GM12891 (cell line): ENCODE data around the gene BHLHE40.

ENCODE experiments used
- DNase-seq: peaks from one replicate; pipeline ENCODE4 v3.0.0; 2011; ENCODE audit warnings: low spot score; ENCODE audit not compliant: insufficient read length
- FAIRE-seq: peaks from 2 replicates; lab custom pipeline; 2011; peaks lifted over from hg19 to GRCh38; lab: Jason Lieb, UNC
- PAX5 ChIP-seq: IDR thresholded peaks from 2 replicates; pipeline ENCODE4 v1.6.1; 2011; ENCODE audit warnings: low read length, moderate library complexity, mild to moderate bottlenecking; ENCODE audit not compliant: insufficient read depth, severe bottlenecking
- POLR2A ChIP-seq: IDR thresholded peaks from 2 replicates; pipeline ENCODE4 v1.6.1; 2011; ENCODE audit warnings: low read depth, low read length, control low read depth
- POLR2AphosphoS5 ChIP-seq: IDR thresholded peaks from 2 replicates; pipeline ENCODE4 v1.6.1; 2011; ENCODE audit warnings: low read depth, low read length, control low read depth
- POU2F2 ChIP-seq: IDR thresholded peaks from 2 replicates; pipeline ENCODE4 v1.6.1; 2011; ENCODE audit warnings: low read depth, mild to moderate bottlenecking, control low read depth, low read length, moderate library complexity
- SPI1 ChIP-seq: IDR thresholded peaks from 2 replicates; pipeline ENCODE4 v1.6.1; 2011; ENCODE audit warnings: low read depth, low read length, control low read depth
- TAF1 ChIP-seq: IDR thresholded peaks from 2 replicates; pipeline ENCODE4 v1.6.1; 2011; ENCODE audit warnings: low read depth, low read length, control low read depth

BHLHE40 gene

GRCh38 chr3:4945324-4945723 is 33.9 kb upstream of the BHLHE40 start:
- FAIRE-seq (no peak), DNase-seq (no peak)
- TF ChIP-seq POLR2AphosphoS5 (no peak), PAX5 (no peak), POLR2A (no peak), SPI1 (no peak), POU2F2 (no peak), TAF1 (no peak)

- TF ChIP-seq TAF1 (no peak), SPI1 (no peak), POLR2AphosphoS5 (no peak), POU2F2 (no peak), PAX5 (no peak), POLR2A (no peak)
- FAIRE-seq (no peak), DNase-seq (no peak)
These were observed 32.2 kb upstream of the BHLHE40 start for GRCh38 chr3:4947028-4947427.

GRCh38 chr3:4948395-4948794 is 30.8 kb upstream of the BHLHE40 start:
- TF ChIP-seq SPI1 (no peak), POLR2A (no peak), PAX5 (no peak), TAF1 (no peak), POU2F2 (no peak), POLR2AphosphoS5 (no peak)
- FAIRE-seq (no peak), DNase-seq (no peak)

- DNase-seq, result no peak
- FAIRE-seq, result no peak
- no peak for TF ChIP-seq SPI1
- TF ChIP-seq POLR2A, result no peak
- TF ChIP-seq PAX5, result no peak
- TF ChIP-seq POLR2AphosphoS5, result no peak
- TF ChIP-seq TAF1, result no peak
- TF ChIP-seq POU2F2, result no peak
These were observed 30.2 kb upstream of the BHLHE40 start for GRCh38 chr3:4949004-4949403.

- TF ChIP-seq SPI1, result no peak
- TF ChIP-seq POLR2AphosphoS5, result no peak
- TF ChIP-seq POU2F2, result no peak
- TF ChIP-seq PAX5, result no peak
- TF ChIP-seq POLR2A, result no peak
- TF ChIP-seq TAF1, result no peak
- FAIRE-seq, result no peak
- no peak for DNase-seq
These were observed 29.6 kb upstream of the BHLHE40 start for GRCh38 chr3:4949659-4950058.

GRCh38 chr3:4950351-4950784 is 28.9 kb upstream of the BHLHE40 start:
- no peak for FAIRE-seq
- TF ChIP-seq PAX5, result no peak
- TF ChIP-seq POLR2A, result no peak
- no peak for TF ChIP-seq SPI1
- no peak for TF ChIP-seq TAF1
- no peak for TF ChIP-seq POU2F2
- TF ChIP-seq POLR2AphosphoS5, result no peak
- DNase-seq, result no peak

- FAIRE-seq (no peak), DNase-seq (no peak)
- no peak for TF ChIP-seq POLR2A
- TF ChIP-seq PAX5, result no peak
- no peak for TF ChIP-seq SPI1
- TF ChIP-seq POU2F2, result no peak
- TF ChIP-seq TAF1, result no peak
- TF ChIP-seq POLR2AphosphoS5, result no peak
These were observed 28.3 kb upstream of the BHLHE40 start for GRCh38 chr3:4950948-4951347.

- FAIRE-seq (no peak), DNase-seq (no peak)
- TF ChIP-seq PAX5 (no peak), POLR2AphosphoS5 (no peak), POU2F2 (no peak), POLR2A (no peak), SPI1 (no peak), TAF1 (no peak)
These were observed 26.1 kb upstream of the BHLHE40 start for GRCh38 chr3:4953119-4953518.

- FAIRE-seq (no peak), DNase-seq (no peak)
- TF ChIP-seq POLR2AphosphoS5, result no peak
These were observed 24.8 kb upstream of the BHLHE40 start for GRCh38 chr3:4954256-4955000.

- no peak for FAIRE-seq
- DNase-seq, result no peak
- TF ChIP-seq PAX5 (no peak), POU2F2 (no peak), POLR2AphosphoS5 (no peak), SPI1 (no peak), TAF1 (no peak), POLR2A (no peak)
These were observed 23.1 kb upstream of the BHLHE40 start for GRCh38 chr3:4956099-4956498.

GRCh38 chr3:4956738-4957137 is 22.5 kb upstream of the BHLHE40 start:
- FAIRE-seq (no peak), DNase-seq (no peak)
- TF ChIP-seq SPI1 (no peak), PAX5 (no peak), POU2F2 (no peak), POLR2A (no peak), TAF1 (no peak), POLR2AphosphoS5 (no peak)
